Measurements from ENCODE around the gene SLC35F5. TPM values are rescaled to one million over a fixed set of nuclear protein-coding genes. Genes with fewer than 3 reads are reported as not detected.
"Not testable (repeated sequence)": the region's sequence is repeated elsewhere in the genome, so short reads cannot be mapped to it uniquely, and the experiment has no call there.

SLC35F5 gene
- total RNA-seq, 1 donor from 2014 or later: 108 TPM

DNA sequence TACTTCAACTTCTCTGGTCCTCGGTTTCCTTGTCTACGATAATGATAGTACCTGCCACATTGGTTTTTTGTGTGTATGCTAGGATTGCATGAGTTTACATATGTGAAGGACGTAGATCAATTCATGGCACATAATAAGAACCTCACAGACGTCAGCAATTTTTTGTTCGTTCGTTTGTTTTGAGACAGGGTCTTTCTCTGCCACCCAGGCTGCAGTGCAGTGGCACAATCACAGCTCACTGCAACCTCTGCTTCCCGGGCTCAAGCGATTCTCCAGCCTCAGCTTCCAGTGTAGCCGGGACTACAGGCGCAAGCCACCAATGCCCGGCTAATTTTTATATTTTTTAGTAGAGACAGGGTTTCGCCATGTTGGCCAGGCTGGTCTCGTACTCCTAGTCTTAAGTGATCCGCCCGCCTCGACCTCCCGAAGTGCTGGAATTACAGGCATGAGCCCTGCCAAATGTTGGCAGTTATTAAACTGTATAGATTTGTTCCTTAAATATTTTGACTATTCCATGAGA, 756 bp upstream of the SLC35F5 start:
- no peak for DNase-seq (ENCODE audit: low read depth in 2 of 2)

- DNase-seq (ENCODE audit: low read depth in 2 of 2): no peak
Observed at GRCh38 chr2:113755835-113756354, 547 bp downstream of the SLC35F5 start.

GRCh38 chr2:113755035-113755834, 1.2 kb downstream of the SLC35F5 start:
- DNase-seq (ENCODE audit: low read depth in 2 of 2): peak in 1 of 2 donors; percentile 33

DNA sequence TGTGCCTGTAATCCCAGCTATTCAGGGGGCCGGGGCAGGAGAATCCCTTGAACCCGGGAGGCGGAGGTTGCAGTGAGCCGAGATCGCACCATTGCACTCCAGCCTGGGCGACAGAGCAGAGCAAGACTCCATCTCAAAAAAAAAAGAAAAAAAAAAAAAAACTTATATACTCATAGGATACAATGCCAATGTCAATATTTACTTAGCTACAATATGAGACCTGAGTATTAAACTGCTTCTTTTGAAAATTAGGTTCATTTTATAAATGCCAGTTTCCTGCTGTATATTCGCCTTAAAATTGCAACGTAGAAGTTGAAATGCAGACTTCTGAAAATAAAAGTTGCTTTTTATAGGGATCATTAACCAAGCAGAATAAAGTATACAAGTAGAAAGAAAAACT, 2.3 kb downstream of the SLC35F5 start:
- DNase-seq (ENCODE audit: low read depth in 2 of 2): no peak

DNA sequence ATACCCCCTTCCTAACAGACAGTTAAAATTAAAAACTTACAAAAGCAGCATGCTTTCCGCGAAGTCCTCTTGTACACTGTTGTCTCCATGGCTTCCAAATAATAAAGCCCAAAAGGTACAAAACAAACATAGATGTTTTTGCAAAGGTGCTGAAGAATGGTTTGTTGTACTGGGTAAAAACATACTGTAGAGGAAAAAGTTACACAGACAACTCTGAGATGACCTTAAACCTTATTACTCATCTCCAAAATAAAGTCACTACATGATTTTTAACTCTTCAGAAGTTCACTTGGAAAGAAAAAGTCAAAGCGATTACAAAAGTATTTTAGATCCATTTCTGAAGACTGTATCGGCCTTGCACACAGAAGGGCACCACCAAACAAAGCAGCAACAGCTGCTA, 6.1 kb downstream of the SLC35F5 start:
- DNase-seq (ENCODE audit: low read depth in 2 of 2): no peak

- no peak for DNase-seq (ENCODE audit: low read depth in 2 of 2)
Observed at GRCh38 chr2:113741091-113741490, 15.4 kb downstream of the SLC35F5 start.

- no peak for DNase-seq (ENCODE audit: low read depth in 2 of 2)
Observed at GRCh38 chr2:113739849-113740248, 16.6 kb downstream of the SLC35F5 start.

GRCh38 chr2:113734185-113734584, 22.3 kb downstream of the SLC35F5 start:
- DNase-seq (ENCODE audit: low read depth in 2 of 2): no peak

DNA sequence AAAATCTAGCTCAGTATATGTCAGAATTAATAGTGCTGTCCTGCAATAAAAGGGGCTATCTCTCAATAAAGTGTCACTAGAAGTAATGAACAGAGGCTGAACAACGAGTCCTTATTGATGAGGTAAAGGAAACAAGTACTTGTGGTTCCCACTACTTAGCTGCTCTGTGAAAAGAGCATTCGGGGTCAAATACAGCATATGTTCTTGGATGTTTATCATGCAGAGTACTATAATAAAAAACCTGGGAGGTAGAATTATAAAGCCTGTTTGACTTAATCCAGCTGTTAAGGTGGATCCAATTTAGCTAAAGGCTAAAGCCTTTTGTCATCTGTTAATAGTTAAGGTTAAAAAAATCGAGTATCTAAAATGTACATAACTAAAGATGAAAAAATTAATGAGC, 32.4 kb downstream of the SLC35F5 start:
- DNase-seq (ENCODE audit: low read depth in 2 of 2): no peak

DNA sequence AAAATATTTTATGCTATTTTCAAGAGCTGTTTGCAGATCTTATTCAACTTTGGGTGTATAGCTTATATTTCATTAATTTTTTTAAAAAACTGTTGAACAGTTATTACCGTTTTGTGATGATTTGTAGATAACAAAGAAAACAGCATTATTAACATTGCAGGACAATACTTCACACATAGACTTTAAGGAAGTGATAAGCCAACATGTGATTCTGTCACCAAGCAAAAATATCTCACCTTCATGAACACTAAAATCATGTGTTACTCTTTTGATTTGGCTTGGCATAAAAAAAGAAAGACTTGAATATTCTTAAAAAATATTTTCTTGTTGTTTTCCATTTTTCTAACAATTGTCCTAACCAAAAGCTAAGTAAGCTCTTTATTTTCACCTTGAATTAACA, 33.0 kb downstream of the SLC35F5 start:
- no peak for DNase-seq (ENCODE audit: low read depth in 2 of 2)

DNA sequence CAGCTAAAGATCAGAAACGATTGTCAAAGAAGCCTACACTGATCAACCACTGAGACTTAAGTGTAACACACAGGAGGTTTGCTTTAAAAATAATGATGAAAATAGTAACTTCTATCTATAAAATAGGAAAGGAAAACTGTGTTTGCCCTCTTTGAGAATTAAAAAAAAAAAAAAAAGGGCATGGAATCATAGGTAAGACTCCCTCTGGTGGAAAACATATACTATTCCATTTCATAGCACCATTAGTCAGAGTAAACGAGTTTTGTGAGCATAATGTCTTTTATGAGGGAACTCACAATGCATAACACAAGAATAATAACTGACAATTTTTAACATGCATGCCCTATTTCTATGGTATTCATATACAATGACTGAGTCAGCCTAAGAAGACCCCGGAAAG, 36.3 kb downstream of the SLC35F5 start:
- DNase-seq (ENCODE audit: low read depth in 2 of 2): peak; percentile 17 to 18

DNA sequence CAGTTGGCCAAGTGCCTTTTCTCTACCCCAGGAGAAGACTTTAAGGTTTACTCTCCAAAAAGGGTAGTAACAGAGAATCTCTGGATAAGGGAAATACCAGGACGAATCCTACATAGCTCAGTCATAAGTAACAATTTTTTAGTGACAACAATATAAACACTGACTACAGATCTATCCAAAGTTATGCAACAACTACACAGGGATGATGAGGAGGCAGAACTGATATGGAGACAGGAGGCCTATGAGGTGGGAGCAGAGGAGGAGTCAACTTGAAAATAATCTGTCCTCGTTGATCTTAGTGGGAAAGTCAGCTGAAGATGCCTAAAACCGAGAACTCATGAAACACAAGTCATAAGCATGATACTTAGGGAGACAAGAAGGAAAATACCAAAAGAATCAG, 40.2 kb downstream of the SLC35F5 start:
- no peak for DNase-seq (ENCODE audit: low read depth in 2 of 2)

- DNase-seq (ENCODE audit: low read depth in 2 of 2): no peak
Observed at GRCh38 chr2:113712941-113713340, 43.5 kb downstream of the SLC35F5 start.

- no peak for DNase-seq (ENCODE audit: low read depth in 2 of 2)
Observed at GRCh38 chr2:113711851-113712250, 44.6 kb downstream of the SLC35F5 start.

DNA sequence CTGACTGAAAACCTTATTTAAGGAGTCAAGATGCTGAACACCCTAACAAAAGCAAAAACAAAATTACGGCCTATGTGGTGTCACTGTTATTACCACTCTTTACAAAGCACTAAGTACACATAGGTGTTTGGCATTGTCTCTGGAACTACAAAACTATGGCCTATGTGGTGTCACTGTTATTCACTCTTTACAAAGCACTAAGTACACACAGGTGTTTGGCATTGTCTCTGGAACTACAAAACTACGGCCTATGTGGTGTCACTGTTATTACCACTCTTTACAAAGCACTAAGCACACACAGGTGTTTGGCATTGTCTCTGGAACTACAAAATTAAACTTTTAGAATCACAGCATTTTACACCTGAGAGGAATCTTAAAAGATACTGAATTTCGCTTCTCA, 47.4 kb downstream of the SLC35F5 start:
- no peak for DNase-seq (ENCODE audit: low read depth in 2 of 2)

GRCh38 chr2:113707106-113707505, 49.3 kb downstream of the SLC35F5 start:
- no peak for DNase-seq (ENCODE audit: low read depth in 2 of 2)

- DNase-seq (ENCODE audit: low read depth in 2 of 2): no peak
Observed at GRCh38 chr2:113705982-113706523, 50.4 kb downstream of the SLC35F5 start.

DNA sequence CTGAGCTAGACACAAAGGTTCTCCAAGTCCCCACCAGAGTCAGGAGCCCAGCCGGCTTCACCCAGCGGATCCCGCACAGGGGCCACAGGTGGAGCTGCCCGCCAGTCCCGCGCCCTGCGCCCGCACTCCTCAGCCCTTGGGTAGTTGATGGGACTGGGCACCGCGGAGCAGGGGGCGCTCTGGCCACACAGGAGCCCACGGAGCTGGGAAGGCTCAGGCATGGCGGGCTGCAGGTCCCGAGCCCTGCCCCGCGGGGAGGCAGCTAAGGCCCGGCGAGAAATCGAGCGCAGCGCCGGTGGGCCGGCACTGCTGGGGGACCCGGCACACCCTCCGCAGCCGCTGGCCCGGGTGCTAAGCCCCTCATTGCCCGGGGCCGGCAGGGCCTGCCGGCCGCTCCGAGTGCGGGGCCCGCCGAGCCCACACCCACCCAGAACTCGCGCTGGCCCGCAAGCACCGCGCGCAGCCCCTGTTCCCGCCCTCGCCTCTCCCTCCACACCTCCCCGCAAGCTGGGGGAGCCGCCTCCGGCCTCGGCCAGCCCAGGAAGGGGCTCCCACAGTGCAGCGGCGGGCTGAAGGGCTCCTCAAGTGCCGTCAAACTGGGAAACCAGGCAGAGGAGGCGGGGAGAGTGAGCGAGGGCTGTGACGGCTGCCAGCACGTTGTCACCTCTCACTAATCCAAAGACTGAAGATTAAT, 52.0 kb downstream of the SLC35F5 start:
- DNase-seq (ENCODE audit: low read depth in 2 of 2): not testable (repeated sequence)

- DNase-seq (ENCODE audit: low read depth in 2 of 2): no peak
Observed at GRCh38 chr2:113703386-113704299, 52.8 kb downstream of the SLC35F5 start.

- peak in 1 of 2 donors; percentile 3 for DNase-seq (ENCODE audit: low read depth in 2 of 2)
Observed at GRCh38 chr2:113700186-113700841, 56.1 kb downstream of the SLC35F5 start.
